OCI-LY3 (cell line): ENCODE measurements around the gene PTPN13.

Source experiments
- H2AFZ ChIP-seq: fragments of 200-600, 300-600 bp; shearing (Covaris generic); 2 replicates; pipeline ENCODE4 v1.6.0; 2014; ENCODE audit warnings: antibody characterized with exemption, low read depth, low read length
- H3K27ac ChIP-seq: fragments of 200-600, 300-600 bp; sonication (generic); 2 replicates; pipeline ENCODE4 v1.5.1; 2014; ENCODE audit warnings: mild to moderate bottlenecking, low read length, moderate library complexity, mixed read lengths
- H3K27me3 ChIP-seq: fragments of 200-600, 300-600 bp; sonication (generic); 2 replicates; pipeline ENCODE4 v1.6.1; 2014; ENCODE audit warnings: low read depth, low read length, mixed read lengths
- H3K36me3 ChIP-seq: fragments of 200-600, 300-600 bp; sonication (generic); replicated peaks from 2 replicates; pipeline ENCODE3; 2014; ENCODE audit warnings: low read depth, low read length, mixed read lengths
- H3K4me1 ChIP-seq: fragments of 300-600, 200-600 bp; sonication (generic); 2 replicates; pipeline ENCODE4 v1.6.1; 2014; ENCODE audit warnings: low read length, mixed read lengths
- H3K4me2 ChIP-seq: fragments of 200-600, 300-600 bp; sonication (generic); 2 replicates; pipeline ENCODE4 v1.6.1; 2014; ENCODE audit warnings: low read length, mixed read lengths
- H3K4me3 ChIP-seq: fragments of 300-600, 200-600 bp; sonication (generic); 2 replicates; pipeline ENCODE4 v1.5.1; 2014; ENCODE audit warnings: antibody characterized with exemption, mild to moderate bottlenecking, low read length, moderate library complexity
- H3K79me2 ChIP-seq: fragments of 300-600, 200-600 bp; shearing (Covaris generic); 2 replicates; pipeline ENCODE4 v1.6.1; 2014; ENCODE audit warnings: mild to moderate bottlenecking, low read length, mixed read lengths
- H3K9ac ChIP-seq: fragments of 300-600, 200-600 bp; shearing (Covaris generic); 2 replicates; pipeline ENCODE4 v1.6.0; 2014; ENCODE audit warnings: mild to moderate bottlenecking, low read length, moderate library complexity
- H3K9me3 ChIP-seq: fragments of 200-600, 300-600 bp; shearing (Covaris generic); 2 replicates; pipeline ENCODE4 v1.6.1; 2014; ENCODE audit warnings: low read length, mixed read lengths; ENCODE audit not compliant: insufficient read depth
- H4K20me1 ChIP-seq: fragments of 200-600, 300-600 bp; sonication (generic); 2 replicates; pipeline ENCODE4 v1.6.1; 2016; ENCODE audit warnings: low read length, mixed read lengths; ENCODE audit not compliant: insufficient read depth
- EZH2phosphoT487 ChIP-seq: fragments of 200-600 bp; shearing (Covaris generic); IDR thresholded peaks from 2 replicates; pipeline ENCODE4 v1.6.1; 2018; ENCODE audit warnings: antibody characterized with exemption, mixed run types, low read depth
- TF ChIP-seq, protein P1 (sequence below): fragments of 200-600, 300-600 bp; sonication (generic); IDR thresholded peaks from 2 replicates; pipeline ENCODE4 v1.5.1; 2014; ENCODE audit warnings: antibody characterized with exemption, low read length, low read depth

PTPN13 gene

DNA sequence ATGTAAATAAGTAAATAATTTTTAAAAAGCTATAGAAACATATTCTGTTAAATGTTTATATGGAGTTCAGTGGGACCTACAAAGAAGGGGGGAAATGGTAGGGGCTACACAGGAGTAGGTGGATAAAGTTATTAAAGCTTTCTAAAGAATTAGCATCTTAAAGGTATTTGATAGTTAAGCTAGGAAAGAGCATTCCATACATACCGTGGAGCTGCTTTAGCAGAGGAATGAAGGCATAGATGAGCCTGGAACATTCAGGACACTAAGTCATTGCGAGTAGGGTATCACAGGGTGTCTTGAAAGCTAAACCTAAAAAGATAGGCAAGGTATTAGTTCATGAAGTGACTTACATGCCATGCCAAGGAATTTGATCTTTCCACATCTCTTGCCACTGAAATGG is 194.7 kb downstream of the PTPN13 start:
- Histone ChIP-seq H3K9ac (no peak overlapping the region), H3K9me3 (no peaks in the 10 kb centered on the region), H4K20me1 (no peaks in the 10 kb centered on the region), H3K79me2 (no peaks in the 10 kb centered on the region), H3K4me1 (no peaks in the 10 kb centered on the region), H3K27me3 (no peaks in the 10 kb centered on the region), H3K4me2 (no peak overlapping the region), H3K4me3 (no peak overlapping the region), H3K36me3 (no peaks in the 10 kb centered on the region), H3K27ac (no peak overlapping the region), H2AFZ (no peak overlapping the region)
- TF ChIP-seq, protein P1, sequence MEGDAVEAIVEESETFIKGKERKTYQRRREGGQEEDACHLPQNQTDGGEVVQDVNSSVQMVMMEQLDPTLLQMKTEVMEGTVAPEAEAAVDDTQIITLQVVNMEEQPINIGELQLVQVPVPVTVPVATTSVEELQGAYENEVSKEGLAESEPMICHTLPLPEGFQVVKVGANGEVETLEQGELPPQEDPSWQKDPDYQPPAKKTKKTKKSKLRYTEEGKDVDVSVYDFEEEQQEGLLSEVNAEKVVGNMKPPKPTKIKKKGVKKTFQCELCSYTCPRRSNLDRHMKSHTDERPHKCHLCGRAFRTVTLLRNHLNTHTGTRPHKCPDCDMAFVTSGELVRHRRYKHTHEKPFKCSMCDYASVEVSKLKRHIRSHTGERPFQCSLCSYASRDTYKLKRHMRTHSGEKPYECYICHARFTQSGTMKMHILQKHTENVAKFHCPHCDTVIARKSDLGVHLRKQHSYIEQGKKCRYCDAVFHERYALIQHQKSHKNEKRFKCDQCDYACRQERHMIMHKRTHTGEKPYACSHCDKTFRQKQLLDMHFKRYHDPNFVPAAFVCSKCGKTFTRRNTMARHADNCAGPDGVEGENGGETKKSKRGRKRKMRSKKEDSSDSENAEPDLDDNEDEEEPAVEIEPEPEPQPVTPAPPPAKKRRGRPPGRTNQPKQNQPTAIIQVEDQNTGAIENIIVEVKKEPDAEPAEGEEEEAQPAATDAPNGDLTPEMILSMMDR: no peak
- no peak for TF ChIP-seq EZH2phosphoT487

DNA sequence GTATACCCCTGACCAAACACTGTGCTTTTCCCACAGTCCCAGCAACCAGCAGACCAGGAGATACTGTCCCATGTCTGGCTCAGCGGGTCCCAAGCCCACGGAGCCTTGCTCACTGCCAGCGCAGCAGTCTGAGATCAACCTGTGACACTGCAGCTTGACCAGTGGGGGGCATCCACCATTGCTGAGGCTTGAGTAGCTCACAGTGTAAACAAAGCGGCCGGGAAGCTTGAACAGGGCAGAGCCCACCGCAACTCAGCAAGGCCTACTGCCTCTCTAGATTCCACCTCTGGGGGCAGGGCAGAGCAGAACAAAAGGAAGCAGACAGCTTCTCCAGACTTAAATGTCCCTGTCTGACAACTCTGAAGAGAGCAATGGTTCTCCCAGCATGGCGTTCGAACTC is 197.0 kb downstream of the PTPN13 start:
- Histone ChIP-seq H3K36me3 (no peaks in the 10 kb centered on the region), H3K9ac (no peak overlapping the region), H3K27me3 (no peaks in the 10 kb centered on the region)

DNA sequence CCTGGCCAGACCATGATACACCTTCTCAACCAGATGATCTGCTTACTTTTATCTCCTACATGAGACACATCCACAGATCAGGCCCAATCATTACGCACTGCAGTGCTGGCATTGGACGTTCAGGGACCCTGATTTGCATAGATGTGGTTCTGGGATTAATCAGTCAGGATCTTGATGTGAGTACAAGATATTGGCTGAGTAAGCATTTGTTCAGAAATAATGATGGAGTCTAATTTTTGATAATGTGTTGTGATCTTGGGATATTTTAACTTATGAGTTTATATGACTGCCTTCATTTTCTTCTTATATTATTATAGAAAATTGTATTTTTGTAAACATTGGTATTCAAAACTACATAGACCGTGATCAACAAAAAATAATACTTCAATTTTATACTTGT is 215.7 kb downstream of the PTPN13 start:
- no peak overlapping the region for H2AFZ ChIP-seq
- H3K27me3 ChIP-seq: no peaks in the 10 kb centered on the region
- H3K4me1 ChIP-seq: no peaks in the 10 kb centered on the region
- no peak overlapping the region for H3K4me2 ChIP-seq
- no peaks in the 10 kb centered on the region for H4K20me1 ChIP-seq
- H3K9ac ChIP-seq: no peak overlapping the region
- no peaks in the 10 kb centered on the region for H3K9me3 ChIP-seq
- no peak overlapping the region for H3K4me3 ChIP-seq
- H3K27ac ChIP-seq: no peak overlapping the region
- H3K79me2 ChIP-seq: no peaks in the 10 kb centered on the region
- no peak for TF ChIP-seq EZH2phosphoT487
- TF ChIP-seq, protein P1: no peak
- no peaks in the 10 kb centered on the region for H3K36me3 ChIP-seq

More for the DNA sequence above, 197.0 kb downstream of the PTPN13 start:
- Histone ChIP-seq H3K79me2 (no peaks in the 10 kb centered on the region), H4K20me1 (no peaks in the 10 kb centered on the region), H3K4me2 (no peak overlapping the region), H3K4me1 (no peaks in the 10 kb centered on the region), H3K9me3 (no peaks in the 10 kb centered on the region), H2AFZ (no peak overlapping the region), H3K27ac (no peak overlapping the region), H3K4me3 (no peak overlapping the region)
- TF ChIP-seq, protein P1: no peak
- TF ChIP-seq EZH2phosphoT487: no peak

DNA sequence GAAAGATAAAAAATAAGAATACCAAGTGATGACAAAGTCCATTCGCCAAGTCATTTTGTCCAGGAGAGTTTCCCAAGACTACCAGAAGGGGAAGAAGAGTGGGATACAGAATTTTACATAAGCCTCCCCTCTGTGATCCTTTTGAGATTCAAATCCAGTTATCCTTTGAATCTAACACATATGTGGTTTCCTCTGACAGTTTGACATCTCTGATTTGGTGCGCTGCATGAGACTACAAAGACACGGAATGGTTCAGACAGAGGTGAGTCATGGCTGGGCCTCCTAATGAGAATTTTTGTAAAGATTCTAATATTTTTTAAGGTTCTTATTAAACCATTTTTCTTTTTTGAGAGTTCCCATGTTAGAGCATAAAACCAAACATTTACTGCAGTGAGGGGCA is 216.7 kb downstream of the PTPN13 start:
- TF ChIP-seq EZH2phosphoT487: no peak
- TF ChIP-seq, protein P1: no peak
- no peak overlapping the region for H3K27ac ChIP-seq
- no peaks in the 10 kb centered on the region for H3K27me3 ChIP-seq
- no peak overlapping the region for H3K4me3 ChIP-seq
- no peak overlapping the region for H3K9ac ChIP-seq
- H2AFZ ChIP-seq: no peak overlapping the region
- no peak overlapping the region for H3K4me2 ChIP-seq
- no peaks in the 10 kb centered on the region for H3K36me3 ChIP-seq
- H3K4me1 ChIP-seq: no peaks in the 10 kb centered on the region
- H3K79me2 ChIP-seq: no peaks in the 10 kb centered on the region
- no peaks in the 10 kb centered on the region for H4K20me1 ChIP-seq
- no peaks in the 10 kb centered on the region for H3K9me3 ChIP-seq
